Prostate gland (tissue), 2 donors: ENCODE results near the gene ASXL3.

Experiments used
- POLR2A ChIP-seq: fragments of 450-650 bp; IDR thresholded peaks from one replicate; pipeline ENCODE4 v1.6.1; 2016; ENCODE audit warnings: antibody characterized with exemption, mild to moderate bottlenecking
- POLR2AphosphoS5 ChIP-seq: sonication (generic); formaldehyde crosslinking; IDR thresholded peaks from one replicate; pipeline ENCODE4 v1.6.1; 2017; ENCODE audit warnings: antibody characterized with exemption
- TF ChIP-seq, protein P1 (sequence below), 4 experiments: fragments of 200-600 bp in 2 of 4; fragments of 450-650 bp in 2 of 4; sonication (generic) in 2 of 4; IDR thresholded peaks; 1 replicate in 3 of 4; 2 replicates in 1 of 4; pipeline ENCODE4 v1.5.1; 2016 to 2019; ENCODE audit warnings: antibody characterized with exemption in 4 of 4, mild to moderate bottlenecking in 2 of 4, moderate library complexity in 2 of 4

DNA sequence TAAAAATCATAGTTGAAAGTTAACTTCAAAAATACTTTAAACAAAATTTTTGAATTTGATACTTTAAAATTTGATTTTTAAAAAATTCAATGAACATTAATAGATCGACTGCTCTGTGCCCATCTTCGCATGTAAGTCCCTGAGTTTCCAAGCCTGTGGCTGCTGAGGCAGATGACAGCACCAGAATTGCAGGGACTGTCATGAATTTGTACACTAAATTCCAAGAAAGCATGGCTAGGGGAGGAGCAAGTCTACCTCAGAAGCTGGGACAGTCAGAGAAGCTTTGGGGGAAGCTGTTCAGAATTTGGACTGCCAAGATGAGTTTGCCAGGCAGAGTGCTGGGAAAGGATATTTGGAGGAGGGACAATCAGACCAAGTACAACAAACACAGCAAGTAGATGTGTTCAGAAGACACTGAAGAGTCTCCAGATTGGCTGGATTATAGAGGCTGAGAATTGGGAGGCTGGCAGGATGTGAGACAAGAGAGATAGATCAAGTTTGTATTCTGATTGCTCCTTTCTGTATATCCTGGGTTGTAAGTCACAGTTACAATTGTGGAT lies 79.0 kb downstream of the ASXL3 start:
- TF ChIP-seq, protein P1, sequence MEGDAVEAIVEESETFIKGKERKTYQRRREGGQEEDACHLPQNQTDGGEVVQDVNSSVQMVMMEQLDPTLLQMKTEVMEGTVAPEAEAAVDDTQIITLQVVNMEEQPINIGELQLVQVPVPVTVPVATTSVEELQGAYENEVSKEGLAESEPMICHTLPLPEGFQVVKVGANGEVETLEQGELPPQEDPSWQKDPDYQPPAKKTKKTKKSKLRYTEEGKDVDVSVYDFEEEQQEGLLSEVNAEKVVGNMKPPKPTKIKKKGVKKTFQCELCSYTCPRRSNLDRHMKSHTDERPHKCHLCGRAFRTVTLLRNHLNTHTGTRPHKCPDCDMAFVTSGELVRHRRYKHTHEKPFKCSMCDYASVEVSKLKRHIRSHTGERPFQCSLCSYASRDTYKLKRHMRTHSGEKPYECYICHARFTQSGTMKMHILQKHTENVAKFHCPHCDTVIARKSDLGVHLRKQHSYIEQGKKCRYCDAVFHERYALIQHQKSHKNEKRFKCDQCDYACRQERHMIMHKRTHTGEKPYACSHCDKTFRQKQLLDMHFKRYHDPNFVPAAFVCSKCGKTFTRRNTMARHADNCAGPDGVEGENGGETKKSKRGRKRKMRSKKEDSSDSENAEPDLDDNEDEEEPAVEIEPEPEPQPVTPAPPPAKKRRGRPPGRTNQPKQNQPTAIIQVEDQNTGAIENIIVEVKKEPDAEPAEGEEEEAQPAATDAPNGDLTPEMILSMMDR (IDR thresholded peaks at IDR 0.05) = no peak
- TF ChIP-seq POLR2AphosphoS5 (no peak), POLR2A (no peak)
